GM21360 (cell line): Measurements from ENCODE around the gene KIF25.

Experiments used
- ATAC-seq: cut with Tn5 transposase; IDR thresholded peaks from one replicate; pipeline ENCODE4 v1.9.1; 2021; ENCODE audit warnings: mild to moderate bottlenecking, moderate library complexity; ENCODE audit not compliant: unreplicated experiment

KIF25 gene

GRCh38 chr6:167997642-167998041, at the start of gene KIF25:
TSS of gene KIF25 (plus strand) at chr6:167997671. CDS start at chr6:168029586, 31,915 bp downstream.
- no peak for ATAC-seq

DNA sequence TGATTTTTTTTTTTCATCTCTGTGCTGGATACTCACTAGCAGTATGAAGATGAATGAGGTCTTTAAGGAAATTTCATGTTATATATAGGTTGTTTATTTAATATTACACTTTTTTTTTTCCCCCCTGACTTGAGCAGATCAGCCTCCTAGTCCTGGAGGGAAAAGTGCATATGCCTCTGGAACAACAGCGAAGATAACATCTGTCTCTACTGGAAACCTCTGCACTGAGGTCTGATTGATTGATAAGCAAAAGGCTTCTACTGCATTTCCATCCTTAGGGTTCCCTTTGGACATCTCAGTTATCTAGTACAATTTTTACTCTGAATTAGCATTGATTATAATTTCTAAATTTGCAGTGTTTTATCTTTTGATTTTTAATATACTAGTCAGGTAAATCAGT, 49.8 kb upstream of the KIF25 start:
- no peak for ATAC-seq

DNA sequence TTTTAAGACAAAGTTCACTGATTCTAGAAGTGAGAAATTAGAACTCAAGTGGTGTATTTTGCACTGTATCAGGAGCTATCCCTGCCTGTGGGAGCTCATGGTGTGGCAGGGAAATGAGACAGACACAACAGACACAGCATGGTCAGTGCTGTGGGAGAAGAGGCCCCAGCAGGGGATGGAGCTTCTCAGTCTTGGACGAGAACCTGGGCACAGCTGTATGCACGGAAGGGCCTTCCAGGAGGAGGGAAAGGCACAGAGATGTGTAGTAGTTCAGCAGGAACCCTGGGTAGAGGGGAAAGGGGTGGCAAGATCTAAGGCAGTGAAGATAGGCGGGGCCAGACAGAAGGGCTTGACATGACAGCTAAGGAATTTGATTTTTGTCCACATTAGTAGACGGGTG, 48.8 kb upstream of the KIF25 start:
- ATAC-seq = no peak

DNA sequence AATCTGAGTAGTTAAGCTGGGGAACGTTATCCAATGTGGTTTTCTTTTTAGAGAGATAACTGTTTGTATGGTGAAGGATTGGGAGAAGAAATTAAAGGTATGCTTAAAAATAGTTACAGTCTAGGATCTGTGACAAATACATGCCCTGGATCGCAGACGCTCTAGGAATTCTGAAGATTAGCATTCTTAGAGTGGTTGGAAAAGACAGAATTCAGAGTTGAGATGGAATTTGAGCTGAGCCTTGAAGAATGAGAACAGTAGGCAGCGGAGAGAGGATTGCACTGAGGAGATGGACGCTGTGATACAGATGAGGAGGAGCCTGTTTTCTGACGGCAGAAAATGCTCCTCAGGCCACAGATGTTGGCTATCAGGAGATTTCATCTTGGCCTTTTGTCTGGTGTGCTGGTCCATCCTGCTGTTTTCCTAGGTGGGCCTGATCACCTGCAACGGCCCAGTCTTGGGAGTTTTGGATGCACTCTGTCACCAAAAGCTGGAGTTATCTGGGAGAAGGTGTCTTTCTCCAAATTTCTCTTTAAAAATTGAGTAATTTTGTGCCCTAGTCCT, 48.3 kb upstream of the KIF25 start:
- ATAC-seq = no peak

GRCh38 chr6:167951781-167952511, 45.5 kb upstream of the KIF25 start:
- ATAC-seq = no peak

DNA sequence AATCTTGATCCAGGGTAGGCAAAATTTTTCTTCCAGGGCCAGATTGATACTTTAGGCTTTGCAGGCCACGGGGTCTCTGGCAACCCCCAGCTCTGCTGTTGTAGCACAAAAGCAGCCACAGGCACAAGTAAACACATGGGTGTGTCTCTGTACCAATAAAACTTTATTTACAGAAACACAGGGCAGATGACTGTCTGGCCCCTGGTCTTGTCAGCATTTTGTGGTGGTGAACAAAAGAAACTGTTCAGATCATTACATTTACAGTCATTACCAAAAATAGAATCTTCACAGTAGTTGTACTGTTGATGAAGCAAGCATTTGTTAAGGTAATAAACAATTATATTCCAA, 45.0 kb upstream of the KIF25 start:
- no peak for ATAC-seq

DNA sequence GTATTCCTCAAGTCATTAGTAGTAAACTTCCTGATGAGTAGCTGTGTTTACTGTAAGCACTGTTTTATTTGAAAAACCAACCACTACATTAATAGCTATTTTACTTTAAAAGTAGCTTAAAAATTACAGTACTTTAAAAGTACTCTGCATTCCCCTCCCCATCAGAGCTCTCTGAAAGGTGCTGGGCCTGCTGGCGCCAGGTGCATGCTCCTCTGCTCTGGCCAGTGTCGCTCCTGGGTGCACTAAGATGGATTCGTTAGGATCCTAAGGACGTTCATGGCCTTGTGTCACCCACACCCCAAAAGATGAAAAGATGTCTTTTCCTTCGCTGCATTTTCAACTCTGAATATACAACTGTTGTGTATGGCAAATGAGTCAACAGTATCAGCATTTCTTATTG, 43.9 kb upstream of the KIF25 start:
- ATAC-seq = no peak

- no peak for ATAC-seq
Measured at GRCh38 chr6:167954151-167954550, 43.3 kb upstream of the KIF25 start.

GRCh38 chr6:167956491-167956890, 41.0 kb upstream of the KIF25 start:
- no peak for ATAC-seq

DNA sequence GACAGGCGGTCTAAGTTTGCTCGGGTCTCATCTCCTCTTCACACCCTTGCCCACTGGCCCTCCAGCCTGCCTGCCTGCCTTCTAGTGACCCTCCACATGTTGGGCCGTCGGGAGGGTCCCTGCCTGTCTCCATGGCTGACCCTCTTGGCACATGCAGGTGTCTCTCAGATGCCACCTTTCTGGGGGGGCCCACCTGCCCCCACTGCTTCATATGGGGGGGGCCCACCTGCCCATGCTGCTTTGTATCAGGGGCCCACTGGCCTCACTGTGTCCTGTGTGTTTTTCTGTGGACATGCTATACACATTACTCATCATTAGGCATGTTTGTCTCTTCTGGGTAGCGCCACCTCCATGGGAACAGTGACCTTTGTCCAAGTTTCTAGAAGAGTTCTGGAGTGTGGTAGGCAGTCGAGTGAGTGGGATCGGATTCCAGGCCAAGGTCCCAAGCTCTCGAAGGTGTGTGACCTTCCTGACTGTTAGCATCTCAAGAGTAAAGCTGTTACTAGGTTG, 40.4 kb upstream of the KIF25 start:
- ATAC-seq = no peak

- ATAC-seq = no peak
Measured at GRCh38 chr6:167957626-167958025, 39.8 kb upstream of the KIF25 start.

DNA sequence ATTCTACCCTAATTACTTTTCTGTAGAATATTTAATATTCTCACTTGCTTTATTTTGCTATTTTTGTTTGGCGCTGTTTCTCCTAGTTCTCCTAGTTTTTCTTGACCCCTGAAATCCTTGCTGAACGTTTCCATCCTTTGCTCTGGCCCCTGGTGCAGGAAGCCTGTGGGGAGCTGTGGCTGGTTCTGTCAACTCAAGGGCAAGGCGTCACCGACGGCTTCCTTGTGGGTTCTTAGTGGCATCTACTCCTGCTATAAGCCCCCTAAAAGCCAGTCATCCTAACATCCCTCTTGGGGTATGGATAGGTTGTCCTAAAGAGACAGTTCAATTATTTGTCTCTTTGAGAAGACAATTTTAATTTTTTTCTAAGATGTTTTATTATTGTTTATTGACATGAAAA, 36.9 kb upstream of the KIF25 start:
- no peak for ATAC-seq

GRCh38 chr6:167962711-167963110, 34.8 kb upstream of the KIF25 start:
- no peak for ATAC-seq

DNA sequence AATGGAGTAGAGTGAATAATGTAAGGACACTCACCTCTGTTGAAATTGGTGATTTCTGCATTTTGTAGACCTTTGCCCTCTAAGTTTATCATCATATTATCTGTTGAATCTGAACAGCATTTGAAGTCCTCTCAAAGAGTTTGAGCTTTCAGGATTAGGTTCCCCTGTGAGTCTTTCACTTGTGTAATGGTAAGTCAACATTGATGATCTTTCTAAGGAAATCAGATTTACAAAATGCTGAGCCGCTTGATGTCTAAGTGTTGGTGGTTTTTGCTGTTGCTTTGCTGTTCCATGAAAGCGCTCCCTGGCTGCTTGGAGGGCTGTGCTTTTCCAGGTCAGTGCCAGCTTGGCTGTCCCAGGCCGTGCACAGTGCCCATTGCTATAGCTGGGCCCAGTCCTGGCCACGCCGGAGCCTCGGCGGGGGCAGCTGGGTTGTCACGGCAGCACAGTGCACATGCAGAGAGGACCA, 33.8 kb upstream of the KIF25 start:
- no peak for ATAC-seq

- ATAC-seq = no peak
Measured at GRCh38 chr6:167965592-167966539, 31.6 kb upstream of the KIF25 start.

- ATAC-seq = no peak
Measured at GRCh38 chr6:167966540-167966905, 30.9 kb upstream of the KIF25 start.

- ATAC-seq = no peak
Measured at GRCh38 chr6:167968091-167968490, 29.4 kb upstream of the KIF25 start.

DNA sequence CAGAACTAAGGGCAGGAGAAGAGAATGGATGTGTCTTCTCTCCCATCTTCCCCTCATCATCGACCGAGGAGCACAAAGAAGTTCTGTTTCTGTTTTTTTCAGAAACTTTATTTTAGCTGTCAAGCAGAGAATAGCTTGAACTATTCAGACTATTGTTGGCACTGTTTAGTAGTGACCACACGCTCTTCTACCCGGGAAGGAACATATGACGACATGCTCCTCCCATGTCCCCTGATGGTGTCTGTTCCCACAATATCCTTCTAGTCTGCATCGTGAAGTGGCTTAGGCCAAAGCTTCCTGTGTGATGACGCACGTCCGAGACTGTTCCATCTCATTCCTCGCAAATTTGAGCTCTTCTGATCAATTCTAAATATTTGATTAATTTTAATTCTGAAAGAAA, 27.2 kb upstream of the KIF25 start:
- ATAC-seq = no peak

GRCh38 chr6:167972193-167972592, 25.3 kb upstream of the KIF25 start:
- ATAC-seq = no peak

GRCh38 chr6:167973148-167973885, 24.2 kb upstream of the KIF25 start:
- ATAC-seq = no peak
